Left ventricle myocardium inferior (tissue), 1 donor: Measurements from ENCODE around the gene SCNM1. TPM values are rescaled to one million over a fixed set of nuclear protein-coding genes. Genes with fewer than 3 reads are reported as not detected.

Experiments
- DNase-seq: peaks from one replicate; pipeline ENCODE4 v3.0.0-alpha.2; 2020
- H3K27ac ChIP-seq: fragments of 200-600 bp; replicated peaks from 2 replicates; pipeline ENCODE4 v1.8.0; 2021
- H3K27me3 ChIP-seq: fragments of 200-600 bp; 2 replicates; pipeline ENCODE4 v1.8.0; 2021; ENCODE audit warnings: low read depth
- H3K36me3 ChIP-seq: fragments of 200-600 bp; 2 replicates; pipeline ENCODE4 v1.8.0; 2021
- H3K4me1 ChIP-seq: fragments of 200-600 bp; 2 replicates; pipeline ENCODE4 v1.8.0; 2021
- H3K4me3 ChIP-seq: fragments of 200-600 bp; 2 replicates; pipeline ENCODE4 v1.8.0; 2021; ENCODE audit warnings: mild to moderate bottlenecking, moderate library complexity
- H3K9me3 ChIP-seq: fragments of 200-600 bp; replicated peaks from 2 replicates; pipeline ENCODE4 v1.8.0; 2021
- intact Hi-C: fragments of 100-400 bp; cut with micrococcal nuclease; formaldehyde crosslinking; loops from one replicate; pipeline ENCODE4 v1.11.0; 2022
- total RNA-seq: library from RNA; stranded (reverse); fragmentation: NEBNext Ultra II Directional; extraction: Animal tissue kit (Norgen Biotek cat#: 25700); gene quantifications from one replicate; pipeline ENCODE4 v1.2.1, GENCODE V29; 2021
- TF ChIP-seq, protein P1 (sequence below): fragments of 200-600 bp; IDR thresholded peaks from 2 replicates; pipeline ENCODE4 v1.8.0; 2021; ENCODE audit warnings: antibody characterized with exemption, mild to moderate bottlenecking, borderline replicate concordance
- donor health status: DM: no; HTN: yes; CAD: no; lungs with severe emphysema.

The SCNM1 gene
- total RNA-seq, 1 donor from 2014 or later: 19.4 TPM

GRCh38 chr1:151210830-151211229 lies 44.9 kb downstream of the SCNM1 start:
- TF ChIP-seq, protein P1, sequence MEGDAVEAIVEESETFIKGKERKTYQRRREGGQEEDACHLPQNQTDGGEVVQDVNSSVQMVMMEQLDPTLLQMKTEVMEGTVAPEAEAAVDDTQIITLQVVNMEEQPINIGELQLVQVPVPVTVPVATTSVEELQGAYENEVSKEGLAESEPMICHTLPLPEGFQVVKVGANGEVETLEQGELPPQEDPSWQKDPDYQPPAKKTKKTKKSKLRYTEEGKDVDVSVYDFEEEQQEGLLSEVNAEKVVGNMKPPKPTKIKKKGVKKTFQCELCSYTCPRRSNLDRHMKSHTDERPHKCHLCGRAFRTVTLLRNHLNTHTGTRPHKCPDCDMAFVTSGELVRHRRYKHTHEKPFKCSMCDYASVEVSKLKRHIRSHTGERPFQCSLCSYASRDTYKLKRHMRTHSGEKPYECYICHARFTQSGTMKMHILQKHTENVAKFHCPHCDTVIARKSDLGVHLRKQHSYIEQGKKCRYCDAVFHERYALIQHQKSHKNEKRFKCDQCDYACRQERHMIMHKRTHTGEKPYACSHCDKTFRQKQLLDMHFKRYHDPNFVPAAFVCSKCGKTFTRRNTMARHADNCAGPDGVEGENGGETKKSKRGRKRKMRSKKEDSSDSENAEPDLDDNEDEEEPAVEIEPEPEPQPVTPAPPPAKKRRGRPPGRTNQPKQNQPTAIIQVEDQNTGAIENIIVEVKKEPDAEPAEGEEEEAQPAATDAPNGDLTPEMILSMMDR: no peak
- no peak for DNase-seq
- intact Hi-C loops: loop anchor here (5.0 kb wide), 1 partner anchor 36 kb away; no protein-coding TSS in a partner anchor
- peaks cover 39% of the 10 kb centered on the region for H3K4me1 ChIP-seq
- H3K36me3 ChIP-seq: peaks cover 53% of the 10 kb centered on the region
- no peaks in the 10 kb centered on the region for H3K27me3 ChIP-seq
- no peaks in the 10 kb centered on the region for H3K9me3 ChIP-seq
- H3K27ac ChIP-seq: no peak overlapping the region
- H3K4me3 ChIP-seq: no peak overlapping the region

DNA sequence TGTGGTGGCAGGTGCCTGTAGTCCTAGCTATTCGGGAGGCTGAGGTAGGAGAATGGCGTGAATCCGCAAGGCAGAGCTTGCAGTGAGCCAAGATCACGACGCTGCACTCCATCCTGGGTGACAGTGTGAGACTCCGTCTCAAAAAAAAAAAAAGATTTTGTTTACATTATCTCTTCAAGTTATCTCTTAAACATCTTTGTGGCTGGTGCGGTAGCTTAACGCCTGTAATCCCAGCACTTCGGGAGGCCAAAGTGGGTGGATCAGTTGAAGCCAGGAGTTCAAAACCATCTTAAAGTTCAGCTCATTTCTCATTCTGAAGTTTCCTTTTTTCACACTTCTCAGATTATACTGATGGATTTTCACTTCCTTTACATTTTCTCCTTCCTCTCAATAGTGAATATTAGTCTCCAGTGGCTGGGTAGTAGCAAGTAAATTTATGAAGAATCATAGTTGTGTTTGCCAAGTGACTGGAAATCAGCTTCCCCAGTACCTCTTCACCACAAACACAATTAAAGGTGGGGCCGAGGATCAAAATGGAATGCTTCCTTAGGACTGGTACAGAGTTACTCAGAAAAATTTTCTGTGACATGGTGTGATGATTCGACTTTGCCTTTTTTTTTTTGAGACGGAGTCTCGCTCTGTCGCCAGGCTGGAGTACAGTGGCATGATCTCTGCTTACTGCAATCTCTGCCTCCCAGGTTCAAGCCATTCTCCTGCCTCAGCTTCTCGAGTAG lies 46.2 kb downstream of the SCNM1 start:
- peaks cover 37% of the 10 kb centered on the region for H3K4me1 ChIP-seq
- H3K27ac ChIP-seq: no peak overlapping the region
- intact Hi-C loops: loop anchor here (5.0 kb wide), 1 partner anchor 35 kb away; no protein-coding TSS in a partner anchor

GRCh38 chr1:151213560-151213959 lies 47.6 kb downstream of the SCNM1 start:
- Histone ChIP-seq H3K27ac (no peak overlapping the region), H3K27me3 (no peaks in the 10 kb centered on the region), H3K9me3 (no peaks in the 10 kb centered on the region), H3K4me1 (peaks cover 38% of the 10 kb centered on the region), H3K36me3 (peaks cover 31% of the 10 kb centered on the region), H3K4me3 (no peak overlapping the region)
- intact Hi-C loops: loop anchor here (5.0 kb wide), 1 partner anchor 34 kb away; no protein-coding TSS in a partner anchor
- TF ChIP-seq, protein P1: no peak
- DNase-seq: no peak

More for the DNA sequence above, 46.2 kb downstream of the SCNM1 start:
- no peak overlapping the region for H3K4me3 ChIP-seq
- TF ChIP-seq, protein P1: no peak
- H3K9me3 ChIP-seq: no peaks in the 10 kb centered on the region
- no peak for DNase-seq
- H3K36me3 ChIP-seq: peaks cover 43% of the 10 kb centered on the region
- no peaks in the 10 kb centered on the region for H3K27me3 ChIP-seq

Other genes starting within 250 kb of the SCNM1 start
- 17.2 TPM for gene SETDB1, start 239.8 kb upstream of the SCNM1 start, total RNA-seq
- gene CERS2, start 191.3 kb upstream of the SCNM1 start, total RNA-seq: 78.9 TPM
- 0.14 TPM for gene ANXA9, start 183.9 kb upstream of the SCNM1 start, total RNA-seq
- gene MINDY1, start 159.2 kb upstream of the SCNM1 start, total RNA-seq: 44.3 TPM
- gene PRUNE1, start 157.7 kb upstream of the SCNM1 start, total RNA-seq: 42.8 TPM
- 0.47 TPM for gene BNIPL, start 129.6 kb upstream of the SCNM1 start, total RNA-seq
- 7.1 TPM for gene C1orf56, start 118.4 kb upstream of the SCNM1 start, total RNA-seq
- 24.8 TPM for gene CDC42SE1, start 106.5 kb upstream of the SCNM1 start, total RNA-seq
- gene MLLT11, start 105.7 kb upstream of the SCNM1 start, total RNA-seq: 34.1 TPM
- gene GABPB2, start 95.4 kb upstream of the SCNM1 start, total RNA-seq: 12.2 TPM
- gene SEMA6C, start 19.5 kb upstream of the SCNM1 start, total RNA-seq: 77.7 TPM
- 0.88 TPM for gene TNFAIP8L2, start 9.5 kb upstream of the SCNM1 start, total RNA-seq
- 12.0 TPM for gene LYSMD1, start 242 bp upstream of the SCNM1 start, total RNA-seq
- gene TMOD4, start 9.8 kb downstream of the SCNM1 start, total RNA-seq: not detected
- gene VPS72, start 24.1 kb downstream of the SCNM1 start, total RNA-seq: 40.5 TPM
- gene PIP5K1A, start 32.4 kb downstream of the SCNM1 start, total RNA-seq: 28.5 TPM
- gene PSMD4, start 88.6 kb downstream of the SCNM1 start, total RNA-seq: 142 TPM
- gene ZNF687, start 116.2 kb downstream of the SCNM1 start, total RNA-seq: 11.2 TPM
- gene PI4KB, start 161.3 kb downstream of the SCNM1 start, total RNA-seq: 44.5 TPM
- 21.0 TPM for gene RFX5, start 181.1 kb downstream of the SCNM1 start, total RNA-seq
- 66.3 TPM for gene SELENBP1, start 206.6 kb downstream of the SCNM1 start, total RNA-seq
- 186 TPM for gene PSMB4, start 233.4 kb downstream of the SCNM1 start, total RNA-seq